Measurements from ENCODE around the gene CPA2. TPM values are rescaled to one million over a fixed set of nuclear protein-coding genes. Genes with fewer than 3 reads are reported as not detected.
"Not testable (repeated sequence)": the region's sequence is repeated elsewhere in the genome, so short reads cannot be mapped to it uniquely, and the experiment has no call there.

The CPA2 gene
- total and polyA plus RNA-seq, 9 donors = 0.05 to 3.6 (median 0.80) TPM; not detected in 4

DNA sequence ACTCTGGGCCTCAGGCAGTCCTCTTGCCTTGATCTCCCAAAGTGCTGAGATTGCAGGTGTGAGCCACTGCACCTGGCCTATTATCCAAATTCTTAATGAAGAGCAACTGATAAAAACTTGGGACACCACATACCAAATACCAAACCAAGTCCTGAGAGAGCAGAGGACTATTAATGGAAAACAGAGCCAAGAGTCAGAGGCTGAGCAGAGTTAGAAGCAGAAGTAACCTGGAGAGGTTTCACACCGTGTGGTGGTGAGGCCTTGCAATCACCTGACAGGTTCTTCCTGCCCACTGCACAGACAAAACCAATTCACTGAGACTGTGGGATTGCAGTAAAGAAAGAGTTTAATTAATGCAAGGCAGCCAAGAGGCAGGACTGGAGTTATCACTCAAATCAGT lies 43.0 kb upstream of the CPA2 start:
- no peak overlapping the region for H3K4me3 ChIP-seq
- TF ChIP-seq CTCF (IDR thresholded peaks at IDR 0.05) (no peak), EP300 (IDR thresholded peaks at IDR 0.05) (no peak), POLR2A (IDR thresholded peaks at IDR 0.05) (no peak)
- no peaks in the 10 kb centered on the region for H3K4me1 ChIP-seq (ENCODE audit: insufficient read depth)
- no peaks in the 10 kb centered on the region for H3K27me3 ChIP-seq
- intact Hi-C loops (cut with DNase I) = no loop called here
- H3K9me3 ChIP-seq = no peaks in the 10 kb centered on the region
- no peak overlapping the region for H3K27ac ChIP-seq
- no peaks in the 10 kb centered on the region for H3K36me3 ChIP-seq
- 88 to 100% (median 92%) methylated on average over 1 of the region's 1 CpG for WGBS, 3 donors
- DNase-seq = no peak

GRCh38 chr7:130224210-130224609 lies 42.5 kb upstream of the CPA2 start:
- no peaks in the 10 kb centered on the region for H3K4me1 ChIP-seq (ENCODE audit: insufficient read depth)
- no peaks in the 10 kb centered on the region for H3K9me3 ChIP-seq
- no peaks in the 10 kb centered on the region for H3K36me3 ChIP-seq
- H3K4me3 ChIP-seq = no peak overlapping the region
- H3K27me3 ChIP-seq = no peaks in the 10 kb centered on the region
- 87 to 91% (median 89%) methylated on average over 5 of the region's 5 CpGs for WGBS, 3 donors
- intact Hi-C loops (cut with DNase I) = no loop called here
- TF ChIP-seq POLR2A (IDR thresholded peaks at IDR 0.05) = no peak
- no peak for TF ChIP-seq CTCF (IDR thresholded peaks at IDR 0.05)
- no peak for TF ChIP-seq EP300 (IDR thresholded peaks at IDR 0.05)
- no peak for DNase-seq
- no peak overlapping the region for H3K27ac ChIP-seq

DNA sequence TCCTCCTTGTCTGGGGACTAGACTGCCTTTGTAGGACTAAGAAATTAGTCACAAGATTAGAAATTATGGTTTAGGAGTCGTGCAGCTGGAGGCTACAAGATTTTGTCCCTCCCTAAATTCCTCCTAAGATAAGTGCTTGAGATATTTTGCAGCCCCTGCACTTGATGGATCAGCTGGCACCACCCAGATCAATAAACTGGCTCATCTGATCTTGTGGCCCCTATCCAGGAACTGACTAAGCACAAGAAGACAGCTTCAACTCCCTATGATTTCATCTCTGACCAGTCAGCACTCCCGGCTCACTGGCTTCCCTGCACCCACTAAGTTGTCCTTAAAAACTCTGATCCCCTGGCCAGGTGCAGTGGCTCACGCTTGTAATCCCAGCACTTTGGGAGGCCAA lies 41.7 kb upstream of the CPA2 start:
- H3K9me3 ChIP-seq; intact Hi-C loops (cut with DNase I); H3K4me3 ChIP-seq; H3K27ac ChIP-seq; H3K27me3 ChIP-seq; H3K4me1 ChIP-seq (ENCODE audit: insufficient read depth); DNase-seq; H3K36me3 ChIP-seq: not testable (repeated sequence)
- 41 to 67% (median 46%) methylated on average over 3 of the region's 3 CpGs for WGBS, 3 donors

- Histone ChIP-seq H3K4me3 (no peak overlapping the region), H3K27me3 (no peaks in the 10 kb centered on the region), H3K27ac (no peak overlapping the region), H3K36me3 (no peaks in the 10 kb centered on the region), H3K9me3 (no peaks in the 10 kb centered on the region), H3K4me1 (ENCODE audit: insufficient read depth) (no peaks in the 10 kb centered on the region)
- TF ChIP-seq EP300 (IDR thresholded peaks at IDR 0.05) (no peak), CTCF (IDR thresholded peaks at IDR 0.05) (no peak), POLR2A (IDR thresholded peaks at IDR 0.05) (no peak)
- intact Hi-C loops (cut with DNase I) = no loop called here
- 87 to 98% (median 97%) methylated on average over 1 of the region's 1 CpG for WGBS, 3 donors
- no peak for DNase-seq
Measured at GRCh38 chr7:130226333-130226732, 40.3 kb upstream of the CPA2 start.

- DNase-seq = no peak
- Histone ChIP-seq H3K27ac (peak overlapping the region in 1 of 2 donors; percentile 11), H3K27me3 (no peaks in the 10 kb centered on the region), H3K4me1 (ENCODE audit: insufficient read depth) (no peaks in the 10 kb centered on the region), H3K4me3 (no peak overlapping the region), H3K9me3 (no peaks in the 10 kb centered on the region), H3K36me3 (no peaks in the 10 kb centered on the region)
- WGBS, 3 donors = 16 to 24% (median 22%) methylated on average over 1 of the region's 1 CpG
- intact Hi-C loops (cut with DNase I) = no loop called here
- no peak for TF ChIP-seq CTCF (IDR thresholded peaks at IDR 0.05)
- no peak for TF ChIP-seq EP300 (IDR thresholded peaks at IDR 0.05)
- no peak for TF ChIP-seq POLR2A (IDR thresholded peaks at IDR 0.05)
Measured at GRCh38 chr7:130227883-130228575, 38.6 kb upstream of the CPA2 start.
